Stimulated activated CD8-positive, alpha-beta memory T cell treated with anti-CD3 and anti-CD28 coated beads, Interleukin-7, amount 100 ng/mL, for 48 hours (primary cell): ENCODE results near the gene PCDHB9.
"Not testable (repeated sequence)": the region's sequence is repeated elsewhere in the genome, so short reads cannot be mapped to it uniquely, and the experiment has no call there.

Experiments
- DNase-seq, 2 donors: peaks; one replicate each; pipeline ENCODE4 v3.0.0-alpha.2; 2020; ENCODE audit warnings: low read depth in 1 of 2; ENCODE audit errors: extremely low read depth in 1 of 2

The PCDHB9 gene

DNA sequence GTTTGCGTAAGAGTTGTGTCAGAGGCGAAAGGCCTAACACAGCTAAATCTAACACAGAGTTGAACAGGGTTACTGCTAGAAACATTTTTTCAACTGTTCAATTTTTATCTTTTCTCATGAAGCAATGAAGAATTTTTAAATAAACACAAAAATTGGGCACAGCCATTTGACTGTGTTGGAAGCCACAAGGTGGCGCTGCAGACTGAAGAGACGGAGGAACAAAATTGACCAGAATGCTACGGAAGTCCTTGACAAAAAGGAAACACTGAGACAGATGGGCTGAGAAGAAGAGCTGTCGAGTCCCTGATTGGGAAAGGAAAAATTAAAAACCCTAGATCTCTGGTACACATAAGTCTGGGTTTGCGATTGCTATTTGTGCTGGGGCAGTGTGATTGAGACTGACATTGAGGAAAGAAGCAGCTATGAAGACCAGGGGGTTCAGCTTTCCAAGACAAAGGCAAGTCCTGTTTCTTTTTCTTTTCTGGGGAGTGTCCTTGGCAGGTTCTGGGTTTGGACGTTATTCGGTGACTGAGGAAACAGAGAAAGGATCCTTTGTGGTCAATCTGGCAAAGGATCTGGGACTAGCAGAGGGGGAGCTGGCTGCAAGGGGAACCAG lies at the start of gene PCDHB9:
Gene PCDHB9, plus strand, starts transcription at position 265 of the 616 bp plus-strand sequence. Its CDS starts 158 bp downstream, at position 423.
- no peak for DNase-seq

- not testable (repeated sequence) for DNase-seq
Measured at GRCh38 chr5:141137346-141137745, 49.6 kb upstream of the PCDHB9 start.

DNA sequence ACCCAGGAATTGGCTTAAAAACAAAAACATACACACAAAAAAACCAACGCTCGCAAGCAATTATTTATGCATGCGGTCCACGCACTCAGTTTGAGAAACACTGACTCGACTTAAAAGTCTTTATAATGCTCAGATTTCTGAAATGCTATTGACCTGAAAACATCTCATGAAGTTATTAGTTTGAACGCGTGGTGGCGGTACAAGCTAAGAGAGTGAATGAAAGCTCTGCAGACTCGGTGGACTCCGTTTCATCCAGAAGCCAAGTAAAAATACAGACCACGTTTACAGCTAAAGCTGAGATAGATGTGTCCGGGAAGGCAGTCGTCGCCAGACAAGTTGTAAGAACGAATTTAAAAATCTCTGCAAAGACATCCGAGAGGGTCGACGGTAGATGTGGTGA lies 37.1 kb upstream of the PCDHB9 start, which contains the start of gene PCDHB6:
Gene PCDHB6, plus strand, starts transcription at position 246 of the 400 bp plus-strand sequence. CDS start 201 bp downstream, outside the sequence.
- no peak for DNase-seq

- no peak for DNase-seq
Measured at GRCh38 chr5:141150224-141150992, 36.6 kb upstream of the PCDHB9 start.

DNA sequence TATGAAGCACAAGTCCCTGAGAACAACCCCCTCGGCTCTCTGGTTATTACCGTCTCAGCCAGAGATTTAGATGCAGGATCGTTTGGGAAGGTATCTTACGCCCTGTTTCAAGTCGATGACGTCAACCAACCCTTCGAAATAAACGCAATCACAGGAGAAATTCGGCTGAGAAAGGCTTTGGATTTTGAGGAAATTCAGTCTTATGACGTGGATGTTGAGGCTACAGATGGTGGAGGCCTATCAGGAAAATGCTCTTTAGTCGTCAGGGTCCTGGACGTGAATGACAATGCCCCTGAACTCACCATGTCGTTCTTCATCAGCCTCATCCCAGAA lies 36.0 kb upstream of the PCDHB9 start:
- no peak for DNase-seq

DNA sequence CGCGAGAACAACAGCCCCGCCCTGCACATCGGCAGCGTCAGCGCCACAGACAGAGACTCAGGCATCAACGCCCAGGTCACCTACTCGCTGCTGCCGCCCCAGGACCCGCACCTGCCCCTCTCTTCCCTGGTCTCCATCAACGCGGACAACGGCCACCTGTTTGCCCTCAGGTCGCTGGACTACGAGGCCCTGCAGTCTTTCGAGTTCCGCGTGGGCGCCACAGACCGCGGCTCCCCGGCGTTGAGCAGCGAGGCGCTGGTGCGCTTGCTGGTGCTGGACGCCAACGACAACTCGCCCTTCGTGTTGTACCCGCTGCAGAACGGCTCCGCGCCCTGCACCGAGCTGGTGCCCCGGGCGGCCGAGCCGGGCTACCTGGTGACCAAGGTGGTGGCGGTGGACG lies 35.3 kb upstream of the PCDHB9 start:
- not testable (repeated sequence) for DNase-seq

DNA sequence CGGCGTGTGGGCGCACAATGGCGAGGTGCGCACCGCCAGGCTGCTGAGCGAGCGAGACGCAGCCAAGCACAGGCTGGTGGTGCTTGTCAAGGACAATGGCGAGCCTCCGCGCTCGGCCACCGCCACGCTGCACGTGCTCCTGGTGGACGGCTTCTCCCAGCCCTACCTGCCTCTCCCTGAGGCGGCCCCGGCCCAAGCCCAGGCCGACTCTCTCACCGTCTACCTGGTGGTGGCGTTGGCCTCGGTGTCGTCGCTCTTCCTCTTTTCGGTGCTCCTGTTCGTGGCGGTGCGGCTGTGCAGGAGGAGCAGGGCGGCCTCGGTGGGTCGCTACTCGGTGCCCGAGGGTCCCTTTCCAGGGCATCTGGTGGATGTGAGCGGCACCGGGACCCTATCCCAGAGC lies 34.9 kb upstream of the PCDHB9 start:
- not testable (repeated sequence) for DNase-seq

- DNase-seq, result no peak
Measured at GRCh38 chr5:141155540-141156374, 31.2 kb upstream of the PCDHB9 start.

DNA sequence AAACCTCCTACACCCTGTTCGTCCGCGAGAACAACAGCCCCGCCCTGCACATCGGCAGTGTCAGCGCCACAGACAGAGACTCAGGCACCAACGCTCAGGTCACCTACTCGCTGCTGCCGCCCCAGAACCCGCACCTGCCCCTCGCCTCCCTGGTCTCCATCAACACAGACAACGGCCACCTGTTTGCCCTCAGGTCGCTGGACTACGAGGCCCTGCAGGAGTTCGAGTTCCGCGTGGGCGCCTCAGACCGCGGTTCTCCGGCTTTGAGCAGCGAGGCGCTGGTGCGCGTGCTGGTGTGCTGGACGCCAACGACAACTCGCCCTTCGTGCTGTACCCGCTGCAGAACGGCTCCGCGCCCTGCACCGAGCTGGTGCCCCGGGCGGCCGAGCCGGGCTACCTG lies 29.6 kb upstream of the PCDHB9 start:
- not testable (repeated sequence) for DNase-seq

DNA sequence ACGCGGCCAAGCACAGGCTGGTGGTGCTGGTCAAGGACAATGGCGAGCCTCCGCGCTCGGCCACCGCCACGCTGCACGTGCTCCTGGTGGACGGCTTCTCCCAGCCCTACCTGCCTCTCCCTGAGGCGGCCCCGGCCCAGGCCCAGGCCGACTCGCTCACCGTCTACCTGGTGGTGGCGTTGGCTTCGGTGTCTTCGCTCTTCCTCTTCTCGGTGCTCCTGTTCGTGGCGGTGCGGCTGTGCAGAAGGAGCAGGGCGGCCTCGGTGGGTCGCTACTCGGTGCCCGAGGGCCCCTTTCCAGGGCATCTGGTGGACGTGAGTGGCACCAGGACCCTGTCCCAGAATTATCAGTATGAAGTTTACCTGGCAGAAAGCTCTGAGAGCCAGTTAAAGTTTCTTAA lies 29.1 kb upstream of the PCDHB9 start:
- not testable (repeated sequence) for DNase-seq

- no peak for DNase-seq
Measured at GRCh38 chr5:141172381-141173204, 14.4 kb upstream of the PCDHB9 start, which contains the start of gene PCDHB7. Gene PCDHB7 (plus strand): TSS chr5:141172644. CDS start chr5:141172836, 192 bp downstream.

GRCh38 chr5:141174291-141175104 lies 12.5 kb upstream of the PCDHB9 start:
- not testable (repeated sequence) for DNase-seq

DNA sequence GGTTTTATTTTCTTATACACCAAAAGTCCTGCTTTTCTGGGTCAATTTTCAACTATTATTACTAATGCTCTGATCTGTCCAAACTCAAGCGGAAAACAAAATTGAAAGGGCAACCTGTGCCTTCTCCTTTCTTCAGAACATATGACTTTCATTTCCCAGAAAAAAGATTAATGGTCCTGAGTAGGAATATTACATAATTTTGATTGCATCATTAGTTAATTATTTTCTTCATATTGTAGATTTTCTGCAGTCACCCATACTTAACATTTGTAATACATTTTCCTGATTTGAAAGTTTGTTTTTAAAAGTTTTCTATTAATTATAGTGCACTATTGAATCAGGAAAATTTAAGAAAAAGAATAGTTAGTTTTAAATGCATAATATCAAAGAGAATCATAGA lies 11.0 kb upstream of the PCDHB9 start:
- no peak for DNase-seq

DNA sequence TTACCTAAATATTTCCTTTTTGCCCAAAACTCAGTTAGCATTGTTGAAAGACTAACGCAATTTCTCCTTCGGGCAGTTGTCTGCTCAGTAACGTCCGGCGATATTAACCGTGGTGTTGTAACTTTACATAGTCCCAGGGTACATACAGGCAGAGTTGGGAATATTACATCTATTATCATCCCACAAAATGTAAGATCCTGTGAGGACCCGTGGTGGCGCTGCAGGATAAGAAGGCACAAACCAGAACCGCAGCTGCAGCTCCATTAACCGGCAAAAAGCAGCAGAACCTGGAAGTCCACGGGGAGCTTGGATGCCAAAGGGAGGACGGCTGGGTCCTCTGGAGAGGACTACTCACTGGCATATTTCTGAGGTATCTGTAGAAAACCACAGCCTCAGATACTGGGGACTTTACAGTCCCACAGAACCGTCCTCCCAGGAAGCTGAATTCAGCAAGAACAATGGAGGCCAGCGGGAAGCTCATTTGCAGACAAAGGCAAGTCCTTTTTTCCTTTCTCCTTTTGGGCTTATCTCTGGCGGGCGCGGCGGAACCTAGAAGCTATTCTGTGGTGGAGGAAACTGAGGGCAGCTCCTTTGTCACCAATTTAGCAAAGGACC lies 9.3 kb upstream of the PCDHB9 start, which contains the start of gene PCDHB8:
Gene PCDHB8, plus strand, starts transcription at position 214 of the 615 bp plus-strand sequence. Its CDS starts 245 bp downstream, at position 459.
- not testable (repeated sequence) for DNase-seq

DNA sequence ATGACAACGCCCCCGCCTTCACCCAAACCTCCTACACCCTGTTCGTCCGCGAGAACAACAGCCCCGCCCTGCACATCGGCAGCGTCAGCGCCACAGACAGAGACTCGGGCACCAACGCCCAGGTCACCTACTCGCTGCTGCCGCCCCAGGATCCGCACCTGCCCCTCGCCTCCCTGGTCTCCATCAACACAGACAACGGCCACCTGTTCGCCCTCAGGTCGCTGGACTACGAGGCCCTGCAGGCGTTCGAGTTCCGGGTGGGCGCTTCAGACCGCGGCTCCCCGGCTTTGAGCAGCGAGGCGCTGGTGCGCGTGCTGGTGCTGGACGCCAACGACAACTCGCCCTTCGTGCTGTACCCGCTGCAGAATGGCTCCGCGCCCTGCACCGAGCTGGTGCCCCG lies 7.6 kb upstream of the PCDHB9 start:
- DNase-seq, result not testable (repeated sequence)

GRCh38 chr5:141179876-141180275 lies 7.1 kb upstream of the PCDHB9 start:
- DNase-seq, result not testable (repeated sequence)

DNA sequence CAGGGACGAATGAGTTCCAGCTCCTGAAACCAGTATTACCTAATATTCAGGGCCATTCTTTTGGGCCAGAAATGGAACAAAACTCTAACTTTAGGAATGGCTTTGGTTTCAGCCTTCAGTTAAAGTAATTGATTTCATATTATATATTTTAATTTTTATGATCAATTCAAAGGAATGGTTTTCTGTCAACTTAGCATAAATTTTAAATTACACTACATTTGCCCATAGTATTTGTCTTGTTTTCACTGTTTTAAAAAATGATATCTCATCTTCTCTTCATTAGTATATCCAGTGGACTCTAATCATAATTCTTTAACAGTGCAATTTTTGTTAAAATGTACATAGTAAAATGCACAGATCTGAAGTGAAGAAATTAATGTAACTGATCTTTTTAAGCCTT lies 6.6 kb upstream of the PCDHB9 start:
- no peak for DNase-seq

DNA sequence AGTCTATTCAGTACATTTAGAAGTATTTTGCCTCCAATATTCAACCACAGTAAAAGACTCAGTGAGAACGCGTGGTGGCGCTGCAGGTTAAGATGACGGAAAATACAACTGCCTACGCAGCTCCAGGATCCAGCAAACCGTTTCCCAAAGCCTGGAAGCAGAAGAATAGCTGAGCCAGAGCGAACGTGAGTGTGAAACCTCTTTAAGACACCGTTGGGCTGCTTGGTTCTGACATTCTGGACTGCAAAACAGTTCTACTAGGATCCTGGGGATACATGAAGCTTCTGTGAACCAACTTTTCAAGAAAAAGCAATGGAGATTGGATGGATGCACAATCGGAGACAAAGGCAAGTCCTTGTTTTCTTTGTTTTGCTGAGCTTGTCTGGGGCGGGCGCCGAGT lies 4.7 kb upstream of the PCDHB9 start, which contains the start of gene PCDHB16:
Gene PCDHB16, plus strand, starts transcription at position 140 of the 400 bp plus-strand sequence. Its CDS starts 173 bp downstream, at position 313.
- DNase-seq, result no peak
